ENCODE data around the gene INTS1.

The INTS1 gene

DNA sequence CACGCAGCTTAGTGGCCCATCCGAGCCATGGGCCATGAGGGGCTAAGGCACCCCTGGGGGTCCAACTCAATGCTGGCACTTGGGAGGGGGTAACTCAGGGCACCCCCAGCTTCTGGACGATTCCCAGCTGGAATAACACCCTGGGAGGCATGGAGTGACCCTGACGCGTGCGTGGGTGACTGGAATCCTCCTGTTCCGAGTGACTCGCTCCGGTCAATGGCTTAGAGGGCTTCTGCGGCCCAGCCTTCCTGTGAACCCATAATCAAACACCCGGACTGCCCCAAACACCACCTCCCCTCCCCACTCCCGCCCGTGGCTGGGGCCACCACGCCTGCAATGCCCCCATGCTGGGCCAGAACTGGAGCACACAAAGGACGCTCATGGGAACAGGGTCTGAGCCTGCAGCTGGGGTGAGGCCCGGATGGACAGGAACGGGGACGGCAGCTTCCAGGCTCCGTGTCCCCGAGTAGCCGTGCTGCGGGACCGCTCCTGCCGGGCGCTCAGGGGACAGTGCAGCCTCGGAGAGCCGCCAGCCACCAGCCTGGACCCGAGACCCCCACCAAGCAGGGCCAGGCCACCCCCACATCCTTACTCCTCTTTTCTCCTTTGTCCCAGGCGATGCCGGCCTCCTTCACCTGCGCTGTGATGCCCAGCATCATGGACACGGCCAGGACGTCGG, 8.5 kb downstream of the INTS1 start:
- no peak for TF ChIP-seq CTCF (conservative IDR thresholded peaks at IDR 0.05; ENCODE audit: low read depth, low read length)
- Histone ChIP-seq H3K27me3 (ENCODE audit: insufficient read depth, low read depth) (no peaks in the 10 kb centered on the region), H3K27ac (no peak overlapping the region), H3K79me2 (ENCODE audit: insufficient read depth, low read depth) (0 out of 2 replicates have a peak, but pooled peaks cover 1% of the 10 kb centered on the region), H3K4me3 (IDR thresholded peaks at IDR 0.05; ENCODE audit: insufficient read depth, low read depth, low read length) (no peak overlapping the region), H3K4me1 (ENCODE audit: low read depth, poor library complexity, severe bottlenecking) (no peaks in the 10 kb centered on the region), H3K9ac (no peak overlapping the region), H3K36me3 (ENCODE audit: insufficient read depth) (no peaks in the 10 kb centered on the region), H4K20me1 (ENCODE audit: insufficient read depth) (no peaks in the 10 kb centered on the region), H3K4me2 (no peak overlapping the region), H2AFZ (ENCODE audit: low read depth) (no peak overlapping the region)

GRCh38 chr7:1494866-1495563, 9.2 kb downstream of the INTS1 start:
- no peaks in the 10 kb centered on the region for H3K36me3 ChIP-seq (ENCODE audit: insufficient read depth)
- no peaks in the 10 kb centered on the region for H3K4me1 ChIP-seq (ENCODE audit: low read depth, poor library complexity, severe bottlenecking)
- no peak overlapping the region for H3K4me3 ChIP-seq (IDR thresholded peaks at IDR 0.05; ENCODE audit: insufficient read depth, low read depth, low read length)
- H3K27me3 ChIP-seq (ENCODE audit: insufficient read depth, low read depth): no peaks in the 10 kb centered on the region
- no peak overlapping the region for H2AFZ ChIP-seq (ENCODE audit: low read depth)
- H4K20me1 ChIP-seq (ENCODE audit: insufficient read depth): no peaks in the 10 kb centered on the region
- H3K4me2 ChIP-seq: no peak overlapping the region
- H3K79me2 ChIP-seq (ENCODE audit: insufficient read depth, low read depth): no peaks in the 10 kb centered on the region
- no peak for TF ChIP-seq CTCF (conservative IDR thresholded peaks at IDR 0.05; ENCODE audit: low read depth, low read length)
- no peak overlapping the region for H3K27ac ChIP-seq
- no peak overlapping the region for H3K9ac ChIP-seq

GRCh38 chr7:1494447-1494846, 9.7 kb downstream of the INTS1 start:
- Histone ChIP-seq H2AFZ (ENCODE audit: low read depth) (no peak overlapping the region), H3K4me1 (ENCODE audit: low read depth, poor library complexity, severe bottlenecking) (no peaks in the 10 kb centered on the region), H3K79me2 (ENCODE audit: insufficient read depth, low read depth) (no peaks in the 10 kb centered on the region), H3K4me2 (no peak overlapping the region), H3K27me3 (ENCODE audit: insufficient read depth, low read depth) (no peaks in the 10 kb centered on the region), H3K27ac (no peak overlapping the region), H3K9ac (no peak overlapping the region), H4K20me1 (ENCODE audit: insufficient read depth) (no peaks in the 10 kb centered on the region), H3K4me3 (IDR thresholded peaks at IDR 0.05; ENCODE audit: insufficient read depth, low read depth, low read length) (no peak overlapping the region), H3K36me3 (ENCODE audit: insufficient read depth) (no peaks in the 10 kb centered on the region)
- TF ChIP-seq CTCF (conservative IDR thresholded peaks at IDR 0.05; ENCODE audit: low read depth, low read length): no peak

DNA sequence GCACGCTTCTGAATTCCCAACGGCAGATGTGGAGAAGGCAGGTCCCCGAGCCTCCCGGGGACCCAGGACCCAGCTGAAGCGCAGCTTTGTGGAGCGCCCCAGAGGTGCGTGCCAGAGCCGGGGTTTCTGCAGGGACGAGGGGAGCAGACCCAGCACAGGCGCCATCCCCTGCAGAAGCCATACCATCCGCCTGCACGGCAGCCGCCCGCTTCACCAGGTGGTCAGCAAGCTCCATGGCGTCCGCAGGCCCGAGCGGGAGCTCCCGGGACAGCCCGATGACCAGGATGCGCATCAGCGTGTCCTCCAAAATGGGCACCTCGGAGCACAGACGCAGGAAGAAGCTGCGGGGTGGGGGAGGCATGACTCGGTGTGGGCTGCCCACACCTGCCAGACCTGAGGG, 10.6 kb downstream of the INTS1 start:
- Histone ChIP-seq H4K20me1 (ENCODE audit: insufficient read depth) (no peaks in the 10 kb centered on the region), H3K27ac (no peak overlapping the region), H3K4me2 (no peak overlapping the region), H3K79me2 (ENCODE audit: insufficient read depth, low read depth) (no peaks in the 10 kb centered on the region), H3K36me3 (ENCODE audit: insufficient read depth) (no peaks in the 10 kb centered on the region), H3K9ac (no peak overlapping the region), H3K4me3 (IDR thresholded peaks at IDR 0.05; ENCODE audit: insufficient read depth, low read depth, low read length) (no peak overlapping the region), H3K27me3 (ENCODE audit: insufficient read depth, low read depth) (no peaks in the 10 kb centered on the region), H3K4me1 (ENCODE audit: low read depth, poor library complexity, severe bottlenecking) (no peaks in the 10 kb centered on the region), H2AFZ (ENCODE audit: low read depth) (no peak overlapping the region)
- no peak for TF ChIP-seq CTCF (conservative IDR thresholded peaks at IDR 0.05; ENCODE audit: low read depth, low read length)
